IMR-90 (cell line): ENCODE measurements around the gene BTF3. TPM values are rescaled to one million over a fixed set of nuclear protein-coding genes. Genes with fewer than 3 reads are reported as not detected.

ENCODE experiments used
- ATAC-seq: fragments of 200-7000 bp; cut with Tn5 transposase; 2 replicates; pipeline ENCODE4 v1.9.1; 2020; ENCODE audit warnings: low read depth, mild to moderate bottlenecking, moderate library complexity
- BruUV-seq: library from RNA; stranded (reverse); fragments of 400-500 nt; replicated peaks from 2 replicates; lab custom pipeline; 2021; lab: Mats Ljungman, UMichigan
- CTCF ChIA-PET: fragments of 300-600 bp; formaldehyde crosslinking; extraction: SDS; loops from one replicate; lab custom pipeline; 2021; ENCODE audit warnings: antibody characterized with exemption; lab: Yijun Ruan, JAX
- POLR2A ChIA-PET: fragments of 300-600 bp; sonication (Branson Sonifier 250); formaldehyde crosslinking; loops from one replicate; lab custom pipeline; 2022; ENCODE audit warnings: antibody characterized with exemption; ENCODE audit not compliant: unreplicated experiment; lab: Charles Lee
- DNase-seq: peaks from one replicate; pipeline ENCODE4 v3.0.0; 2013
- H2AFZ ChIP-seq: replicated peaks from 2 replicates; pipeline ENCODE3; 2013; ENCODE audit warnings: low read length, mild to moderate bottlenecking; ENCODE audit not compliant: poor library complexity
- H2AK5ac ChIP-seq: 2 replicates; pipeline ENCODE4 v1.6.1; 2013; ENCODE audit warnings: low read depth, low read length, inconsistent platforms
- H2AK9ac ChIP-seq: replicated peaks from 2 replicates; pipeline ENCODE3; 2013; ENCODE audit warnings: mild to moderate bottlenecking, low read depth, low read length, moderate library complexity; ENCODE audit not compliant: poor library complexity
- H2BK120ac ChIP-seq: 2 replicates; pipeline ENCODE4 v1.6.1; 2013; ENCODE audit warnings: low read depth, low read length, inconsistent platforms
- H2BK15ac ChIP-seq: 3 replicates; pipeline ENCODE4 v1.6.1; 2013; ENCODE audit warnings: low read depth, low read length, inconsistent platforms
- H2BK20ac ChIP-seq: 2 replicates; pipeline ENCODE4 v1.6.1; 2013; ENCODE audit warnings: low read depth, mild to moderate bottlenecking, inconsistent platforms, low read length, moderate library complexity
- H2BK5ac ChIP-seq: 2 replicates; pipeline ENCODE4 v1.6.1; 2013; ENCODE audit warnings: mild to moderate bottlenecking, low read depth, low read length, inconsistent platforms; ENCODE audit not compliant: poor library complexity, severe bottlenecking
- H3K14ac ChIP-seq: replicated peaks from 2 replicates; pipeline ENCODE4 v1.6.1; 2013; ENCODE audit warnings: low read depth, low read length, inconsistent platforms
- H3K18ac ChIP-seq: 2 replicates; pipeline ENCODE4 v1.6.1; 2013; ENCODE audit warnings: low read depth, low read length, control low read depth
- H3K23ac ChIP-seq: 2 replicates; pipeline ENCODE4 v1.6.1; 2013; ENCODE audit warnings: low read depth, low read length, inconsistent platforms
- H3K27ac ChIP-seq: 2 replicates; pipeline ENCODE4 v1.5.1; 2013; ENCODE audit warnings: mild to moderate bottlenecking, control low read depth, low read length; ENCODE audit not compliant: insufficient read depth
- H3K27me3 ChIP-seq: 2 replicates; pipeline ENCODE4 v1.6.1; 2013; ENCODE audit warnings: low read length; ENCODE audit not compliant: control insufficient read depth, insufficient read depth
- H3K36me3 ChIP-seq: 2 replicates; pipeline ENCODE4 v1.6.1; 2013; ENCODE audit warnings: low read length, mixed read lengths; ENCODE audit not compliant: control insufficient read depth, insufficient read depth
- H3K4ac ChIP-seq: 2 replicates; pipeline ENCODE4 v1.6.1; 2013; ENCODE audit warnings: low read depth, low read length, inconsistent platforms
- H3K4me1 ChIP-seq: 2 replicates; pipeline ENCODE4 v1.6.1; 2013; ENCODE audit warnings: low read length, mixed read lengths; ENCODE audit not compliant: control insufficient read depth, insufficient read depth
- H3K4me2 ChIP-seq: 2 replicates; pipeline ENCODE4 v1.6.1; 2013; ENCODE audit warnings: low read depth, mild to moderate bottlenecking, control low read depth, low read length, moderate library complexity
- H3K4me3 ChIP-seq: 2 replicates; pipeline ENCODE4 v1.5.1; 2013; ENCODE audit warnings: low read depth, mild to moderate bottlenecking, control low read depth, low read length, moderate library complexity; ENCODE audit not compliant: insufficient read depth
- H3K56ac ChIP-seq: 2 replicates; pipeline ENCODE4 v1.6.1; 2013; ENCODE audit warnings: low read length, inconsistent platforms; ENCODE audit not compliant: insufficient read depth; ENCODE audit errors: extremely low read depth
- H3K79me1 ChIP-seq, 2 experiments: 2 replicates each; pipeline ENCODE4 v1.6.1; 2013; ENCODE audit warnings: low read length in 2 of 2, inconsistent platforms in 1 of 2, low read depth in 1 of 2
- H3K9ac ChIP-seq: 2 replicates; pipeline ENCODE4 v1.6.1; 2013; ENCODE audit warnings: low read depth, low read length, control low read depth
- H3K9me1 ChIP-seq: 2 replicates; pipeline ENCODE4 v1.6.1; 2013; ENCODE audit warnings: low read length, inconsistent platforms; ENCODE audit not compliant: insufficient read depth
- H3K9me3 ChIP-seq: 2 replicates; pipeline ENCODE4 v1.6.1; 2013; ENCODE audit warnings: low read length; ENCODE audit not compliant: control insufficient read depth, insufficient read depth
- H4K20me1 ChIP-seq: 2 replicates; pipeline ENCODE4 v1.6.1; 2013; ENCODE audit warnings: low read length, inconsistent platforms; ENCODE audit not compliant: insufficient read depth
- H4K5ac ChIP-seq: 2 replicates; pipeline ENCODE4 v1.6.1; 2013; ENCODE audit warnings: mild to moderate bottlenecking, low read depth, low read length, control low read depth
- H4K8ac ChIP-seq, 2 experiments: 2 replicates each; pipeline ENCODE4 v1.6.1; 2013; ENCODE audit warnings: low read depth in 2 of 2, low read length in 2 of 2, control low read depth in 1 of 2, inconsistent platforms in 1 of 2
- H4K91ac ChIP-seq: 2 replicates; pipeline ENCODE4 v1.6.1; 2013; ENCODE audit warnings: low read depth, low read length, inconsistent platforms; ENCODE audit not compliant: insufficient read depth
- BHLHE40 ChIP-seq: fragments of 150-350 bp; IDR thresholded peaks from 2 replicates; pipeline ENCODE4 v1.6.1; 2016; ENCODE audit warnings: mild to moderate bottlenecking, low read depth, low read length
- CHD1 ChIP-seq: IDR thresholded peaks from 2 replicates; pipeline ENCODE4 v1.6.1; 2012; ENCODE audit warnings: low read depth, low read length, improper control_type of control experiment
- FOS ChIP-seq: fragments of 150-350 bp; IDR thresholded peaks from 2 replicates; pipeline ENCODE4 v1.6.1; 2016; ENCODE audit warnings: low read depth, low read length
- MAFK ChIP-seq: IDR thresholded peaks from 2 replicates; pipeline ENCODE4 v1.6.1; 2012; ENCODE audit warnings: low read depth, low read length, improper control_type of control experiment
- MAZ ChIP-seq: IDR thresholded peaks from 2 replicates; pipeline ENCODE4 v1.6.1; 2012; ENCODE audit warnings: low read depth, mild to moderate bottlenecking, low read length, improper control_type of control experiment, moderate library complexity, borderline replicate concordance
- MXI1 ChIP-seq: IDR thresholded peaks from 2 replicates; pipeline ENCODE4 v1.6.1; 2012; ENCODE audit warnings: low read depth, mild to moderate bottlenecking, low read length, moderate library complexity, borderline replicate concordance
- POLR2A ChIP-seq: IDR thresholded peaks from 2 replicates; pipeline ENCODE4 v1.6.1; 2012; ENCODE audit warnings: mild to moderate bottlenecking, low read depth, low read length
- RAD21 ChIP-seq: IDR thresholded peaks from 2 replicates; pipeline ENCODE4 v1.6.1; 2012; ENCODE audit warnings: low read length, improper control_type of control experiment
- RCOR1 ChIP-seq: IDR thresholded peaks from 2 replicates; pipeline ENCODE4 v1.6.1; 2012; ENCODE audit warnings: mild to moderate bottlenecking, low read length, improper control_type of control experiment; ENCODE audit not compliant: insufficient replicate concordance
- RFX5 ChIP-seq: IDR thresholded peaks from 2 replicates; pipeline ENCODE4 v1.8.0; 2012; ENCODE audit warnings: low read depth, mild to moderate bottlenecking, low read length, moderate library complexity
- SMC3 ChIP-seq: fragments of 150-350 bp; IDR thresholded peaks from 2 replicates; pipeline ENCODE4 v1.6.1; 2016; ENCODE audit warnings: low read depth, mild to moderate bottlenecking, antibody characterized with exemption, low read length, moderate library complexity
- WGBS, 2 experiments: methylation state at CpG; one replicate each; pipeline versions ENCODE4 v1.1.5 to v1.1.7; 2013; ENCODE audit warnings: missing lambda C conversion rate in 2 of 2; ENCODE audit not compliant: insufficient read length in 1 of 2; ENCODE audit errors: extremely low coverage in 2 of 2; 5-methylcytosine and 5-hydroxymethylcytosine counted together
- dilution Hi-C: fragments of 300-500 bp; cut with HindIII; formaldehyde crosslinking; loops from one replicate; pipeline ENCODE4 v1.14.3; 2018; ENCODE audit warnings: low sequenced_read_pairs; ENCODE audit not compliant: unreplicated experiment
- in situ Hi-C: fragments of 300-500 bp; cut with MboI; formaldehyde crosslinking; loops from 3 replicates; pipeline ENCODE4 v1.14.3; 2019; ENCODE audit warnings: low sequenced_read_pairs, inconsistent platforms, mixed read lengths
- intact Hi-C: fragments of 100-400 bp; cut with micrococcal nuclease; formaldehyde crosslinking; loops from 2 replicates; pipeline ENCODE4 v1.10.0; 2022
- polyA plus RNA-seq, 3 experiments: library from polyadenylated mRNA; depleted of rRNA; stranded (reverse); fragments of >200 nt; gene quantifications; 2 replicates each; pipeline ENCODE4 v1.2.3, GENCODE V29; 2012; ENCODE audit warnings: low replicate concordance in 1 of 3
- total RNA-seq: library from RNA; depleted of rRNA; stranded (reverse); fragments of >200 nt; gene quantifications from 2 replicates; pipeline ENCODE4 v1.2.3, GENCODE V29; 2012
- TF ChIP-seq, protein P1 (sequence below): fragments of 150-350 bp; IDR thresholded peaks from 2 replicates; pipeline ENCODE4 v1.6.1; 2016; ENCODE audit warnings: low read depth, mild to moderate bottlenecking, low read length, moderate library complexity, borderline replicate concordance
- TF ChIP-seq, protein P2 (sequence below): fragments of 150-350 bp; IDR thresholded peaks from 2 replicates; pipeline ENCODE4 v1.6.1; 2017; ENCODE audit warnings: mild to moderate bottlenecking, antibody characterized with exemption, low read length, low read depth

Gene BTF3
- total and polyA plus RNA-seq, 2 of the 4 experiments (the other 2 are of a cell fraction) = 225 to 443 TPM

DNA sequence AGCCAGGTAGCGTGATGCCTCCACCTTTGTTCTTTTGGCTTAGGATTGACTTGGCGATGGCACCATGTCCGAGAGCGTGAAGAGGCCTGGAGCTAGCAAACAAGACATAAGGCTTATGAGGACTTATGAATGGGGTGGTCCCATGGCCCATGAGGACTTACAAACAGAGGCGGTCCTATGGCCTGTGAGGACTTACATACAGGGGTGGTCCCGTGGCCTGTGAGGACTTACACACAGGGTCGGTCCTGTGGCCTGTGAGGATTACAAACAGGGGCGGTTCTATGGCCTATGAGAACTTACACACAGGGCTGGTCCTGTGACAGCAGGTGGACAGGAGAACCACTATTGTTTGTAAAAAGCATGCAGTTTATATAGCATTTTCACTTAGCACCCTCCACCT, 28.4 kb upstream of the BTF3 start:
- H3K27ac ChIP-seq = no peak overlapping the region
- H3K14ac ChIP-seq = no peak overlapping the region
- H2BK20ac ChIP-seq = no peak overlapping the region
- DNase-seq = no peak
- TF ChIP-seq FOS = no peak
- no peak for TF ChIP-seq RFX5
- TF ChIP-seq MXI1 = no peak
- TF ChIP-seq, protein P1, sequence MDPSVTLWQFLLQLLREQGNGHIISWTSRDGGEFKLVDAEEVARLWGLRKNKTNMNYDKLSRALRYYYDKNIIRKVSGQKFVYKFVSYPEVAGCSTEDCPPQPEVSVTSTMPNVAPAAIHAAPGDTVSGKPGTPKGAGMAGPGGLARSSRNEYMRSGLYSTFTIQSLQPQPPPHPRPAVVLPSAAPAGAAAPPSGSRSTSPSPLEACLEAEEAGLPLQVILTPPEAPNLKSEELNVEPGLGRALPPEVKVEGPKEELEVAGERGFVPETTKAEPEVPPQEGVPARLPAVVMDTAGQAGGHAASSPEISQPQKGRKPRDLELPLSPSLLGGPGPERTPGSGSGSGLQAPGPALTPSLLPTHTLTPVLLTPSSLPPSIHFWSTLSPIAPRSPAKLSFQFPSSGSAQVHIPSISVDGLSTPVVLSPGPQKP = no peak
- no peak for TF ChIP-seq MAFK
- TF ChIP-seq RCOR1 = no peak
- no peak for TF ChIP-seq SMC3
- no peak for TF ChIP-seq MAZ
- TF ChIP-seq BHLHE40 = no peak
- no peak for TF ChIP-seq RAD21
- TF ChIP-seq CHD1 = no peak
- TF ChIP-seq, protein P2, sequence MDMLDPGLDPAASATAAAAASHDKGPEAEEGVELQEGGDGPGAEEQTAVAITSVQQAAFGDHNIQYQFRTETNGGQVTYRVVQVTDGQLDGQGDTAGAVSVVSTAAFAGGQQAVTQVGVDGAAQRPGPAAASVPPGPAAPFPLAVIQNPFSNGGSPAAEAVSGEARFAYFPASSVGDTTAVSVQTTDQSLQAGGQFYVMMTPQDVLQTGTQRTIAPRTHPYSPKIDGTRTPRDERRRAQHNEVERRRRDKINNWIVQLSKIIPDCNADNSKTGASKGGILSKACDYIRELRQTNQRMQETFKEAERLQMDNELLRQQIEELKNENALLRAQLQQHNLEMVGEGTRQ = no peak
- no peak for TF ChIP-seq POLR2A
- dilution Hi-C loops = no loop called here
- ChIA-PET CTCF (no interaction called here), POLR2A (no interaction called here)
- H3K56ac ChIP-seq = no peak overlapping the region
- no CpG with 5 or more reads among the region's 8 CpGs for WGBS, 2 experiments
- H4K5ac ChIP-seq = no peak overlapping the region
- ATAC-seq = no peak
- H3K23ac ChIP-seq = no peak overlapping the region
- H4K8ac ChIP-seq = no peak overlapping the region
- no peaks in the 10 kb centered on the region for H3K9me1 ChIP-seq
- no peaks in the 10 kb centered on the region for H3K4me1 ChIP-seq
- H3K27me3 ChIP-seq = peaks cover 10% of the 10 kb centered on the region
- no peak overlapping the region for H2AK5ac ChIP-seq
- H3K4me3 ChIP-seq = no peak overlapping the region
- no peak overlapping the region for H2BK120ac ChIP-seq
- BruUV-seq = no TSS peak
- H3K9me3 ChIP-seq = no peaks in the 10 kb centered on the region
- intact Hi-C loops = no loop called here
- H2AFZ ChIP-seq = no peak overlapping the region
- H3K9ac ChIP-seq = no peak overlapping the region
- no peak overlapping the region for H2BK5ac ChIP-seq
- no peak overlapping the region for H3K4ac ChIP-seq
- no peak overlapping the region for H3K4me2 ChIP-seq
- no peaks in the 10 kb centered on the region for H3K36me3 ChIP-seq
- no peak overlapping the region for H2AK9ac ChIP-seq
- in situ Hi-C loops = no loop called here
- H3K79me1 ChIP-seq = no peaks in the 10 kb centered on the region
- H3K18ac ChIP-seq = no peak overlapping the region
- no peak overlapping the region for H4K91ac ChIP-seq
- no peak overlapping the region for H2BK15ac ChIP-seq
- no peaks in the 10 kb centered on the region for H4K20me1 ChIP-seq
